Activated CD4-positive, alpha-beta T cell treated with anti-CD3 and anti-CD28 coated beads, Interleukin-2, amount 50 U/mL, for 16 hours (primary cell): ENCODE measurements around the gene SRRM5.
"Not testable (repeated sequence)": the region's sequence is repeated elsewhere in the genome, so short reads cannot be mapped to it uniquely, and the experiment has no call there.

Experiments used
- DNase-seq: peaks from one replicate; pipeline ENCODE4 v3.0.0-alpha.2; 2020

SRRM5 gene

GRCh38 chr19:43592800-43593350, 19.0 kb upstream of the SRRM5 start:
- DNase-seq, result no peak

GRCh38 chr19:43594081-43594697, 17.7 kb upstream of the SRRM5 start:
- DNase-seq, result no peak

GRCh38 chr19:43594710-43595604, 16.9 kb upstream of the SRRM5 start:
- DNase-seq, result peak; percentile 74

GRCh38 chr19:43595605-43595998, 16.3 kb upstream of the SRRM5 start:
- no peak for DNase-seq

- peak; percentile 100 for DNase-seq
These were observed 15.7 kb upstream of the SRRM5 start, which contains the start of the genes IRGQ and ZNF576 for GRCh38 chr19:43595999-43596841. Gene IRGQ (minus strand): TSS chr19:43596134. CDS start chr19:43595338, 796 bp downstream. Gene ZNF576 (plus strand): TSS chr19:43596595. CDS start chr19:43597109, 514 bp downstream.

GRCh38 chr19:43596842-43597461, 14.9 kb upstream of the SRRM5 start:
- no peak for DNase-seq

- DNase-seq, result no peak
These were observed 14.0 kb upstream of the SRRM5 start for GRCh38 chr19:43597876-43598275.

- no peak for DNase-seq
These were observed 13.2 kb upstream of the SRRM5 start for GRCh38 chr19:43598445-43599240.

GRCh38 chr19:43599635-43600295, 12.1 kb upstream of the SRRM5 start:
- DNase-seq, result no peak

GRCh38 chr19:43600326-43600725, 11.6 kb upstream of the SRRM5 start:
- DNase-seq, result not testable (repeated sequence)

GRCh38 chr19:43605875-43606568, 5.9 kb upstream of the SRRM5 start:
- no peak for DNase-seq

- no peak for DNase-seq
These were observed 5.2 kb upstream of the SRRM5 start for GRCh38 chr19:43606569-43607229.

GRCh38 chr19:43607238-43608205, 4.4 kb upstream of the SRRM5 start:
- no peak for DNase-seq

GRCh38 chr19:43609872-43610271, 2.0 kb upstream of the SRRM5 start:
- DNase-seq, result no peak

- no peak for DNase-seq
These were observed 1.4 kb upstream of the SRRM5 start for GRCh38 chr19:43610493-43610892.

GRCh38 chr19:43612374-43612773, 486 bp downstream of the SRRM5 start:
- DNase-seq, result no peak

- no peak for DNase-seq
These were observed 4.4 kb downstream of the SRRM5 start for GRCh38 chr19:43616306-43616705.

- DNase-seq, result no peak
These were observed 5.1 kb downstream of the SRRM5 start for GRCh38 chr19:43616954-43617353.

- peak; percentile 66 for DNase-seq
These were observed 7.0 kb downstream of the SRRM5 start for GRCh38 chr19:43618921-43619261.
